Caco-2 (cell line): ENCODE results near the gene PPARG. TPM values are rescaled to one million over a fixed set of nuclear protein-coding genes. Genes with fewer than 3 reads are reported as not detected.

Source experiments
- BruUV-seq: library from RNA; stranded (reverse); fragments of 400-500 nt; replicated peaks from 2 replicates; lab custom pipeline; 2021; lab: Mats Ljungman, UMichigan
- CTCF ChIA-PET: fragments of 300-600 bp; sonication (Branson Sonifier 250); formaldehyde crosslinking; loops from one replicate; lab custom pipeline; 2022; ENCODE audit warnings: antibody characterized with exemption; lab: Charles Lee
- POLR2A ChIA-PET: fragments of 300-600 bp; sonication (Branson Sonifier 250); formaldehyde crosslinking; loops from one replicate; lab custom pipeline; 2022; ENCODE audit warnings: antibody characterized with exemption; lab: Charles Lee
- DNase-seq, 2 experiments: peaks; one replicate each; pipeline versions ENCODE4 v3.0.0 to v3.0.0-alpha.2; 2020 to 2022
- H3K27me3 ChIP-seq: replicated peaks from 2 replicates; pipeline ENCODE4 v1.6.0; 2011; ENCODE audit warnings: low read length; ENCODE audit not compliant: control insufficient read depth, insufficient read depth
- H3K36me3 ChIP-seq: 2 replicates; pipeline ENCODE4 v1.5.1; 2011; ENCODE audit warnings: low read length; ENCODE audit not compliant: control insufficient read depth, insufficient read depth
- H3K4me1 ChIP-seq: fragments of 250-450 bp; sonication (Bioruptor Pico); 2 replicates; pipeline ENCODE4 v1.5.1; 2020; ENCODE audit warnings: mild to moderate bottlenecking
- H3K4me3 ChIP-seq: 2 replicates; pipeline ENCODE4 v1.5.1; 2011; ENCODE audit warnings: low read depth, mild to moderate bottlenecking, control low read depth, low read length
- H3K9me3 ChIP-seq: fragments of 250-450 bp; sonication (Bioruptor Pico); 2 replicates; pipeline ENCODE4 v1.5.1; 2020; ENCODE audit warnings: mild to moderate bottlenecking, moderate library complexity
- H3K27ac Mint-ChIP-seq: one replicate; pipeline ENCODE4 v1.8.0; 2022; ENCODE audit warnings: mixed read lengths; ENCODE audit not compliant: unreplicated experiment
- H3K27me3 Mint-ChIP-seq: one replicate; pipeline ENCODE4 v1.8.0; 2022; ENCODE audit warnings: mixed read lengths; ENCODE audit not compliant: insufficient read depth, unreplicated experiment
- H3K36me3 Mint-ChIP-seq: one replicate; pipeline ENCODE4 v1.8.0; 2022; ENCODE audit warnings: mild to moderate bottlenecking, mixed read lengths; ENCODE audit not compliant: insufficient read depth, unreplicated experiment
- H3K4me1 Mint-ChIP-seq: one replicate; pipeline ENCODE4 v1.8.0; 2022; ENCODE audit warnings: low read depth, mixed read lengths; ENCODE audit not compliant: unreplicated experiment
- H3K4me3 Mint-ChIP-seq: one replicate; pipeline ENCODE4 v1.8.0; 2022; ENCODE audit warnings: mild to moderate bottlenecking, moderate library complexity, mixed read lengths; ENCODE audit not compliant: unreplicated experiment
- H3K9me3 Mint-ChIP-seq: one replicate; pipeline ENCODE4 v1.8.0; 2022; ENCODE audit warnings: mixed read lengths; ENCODE audit not compliant: unreplicated experiment
- intact Hi-C: fragments of 100-400 bp; cut with micrococcal nuclease; formaldehyde crosslinking; loops from one replicate; pipeline ENCODE4 v1.10.0; 2022; ENCODE audit not compliant: unreplicated experiment
- total RNA-seq: library from RNA; stranded (reverse); gene quantifications from 2 replicates; pipeline ENCODE4 v1.2.3, GENCODE V29; 2022
- TF ChIP-seq, protein P1 (sequence below), 2 experiments: fragments of 200-600 bp in 1 of 2; IDR thresholded peaks; 1 replicate in 1 of 2; 2 replicates in 1 of 2; pipeline versions ENCODE4 v1.5.1 to v1.8.0; 2011 to 2022; ENCODE audit warnings: antibody characterized with exemption in 1 of 2, control low read depth in 1 of 2, inconsistent platforms in 1 of 2, low read depth in 1 of 2, low read length in 1 of 2, mild to moderate bottlenecking in 1 of 2, moderate library complexity in 1 of 2; ENCODE audit not compliant: insufficient read depth in 1 of 2, severe bottlenecking in 1 of 2, unreplicated experiment in 1 of 2

The PPARG gene
- total RNA-seq, 1 experiment from 2014 or later: 15.6 TPM

DNA sequence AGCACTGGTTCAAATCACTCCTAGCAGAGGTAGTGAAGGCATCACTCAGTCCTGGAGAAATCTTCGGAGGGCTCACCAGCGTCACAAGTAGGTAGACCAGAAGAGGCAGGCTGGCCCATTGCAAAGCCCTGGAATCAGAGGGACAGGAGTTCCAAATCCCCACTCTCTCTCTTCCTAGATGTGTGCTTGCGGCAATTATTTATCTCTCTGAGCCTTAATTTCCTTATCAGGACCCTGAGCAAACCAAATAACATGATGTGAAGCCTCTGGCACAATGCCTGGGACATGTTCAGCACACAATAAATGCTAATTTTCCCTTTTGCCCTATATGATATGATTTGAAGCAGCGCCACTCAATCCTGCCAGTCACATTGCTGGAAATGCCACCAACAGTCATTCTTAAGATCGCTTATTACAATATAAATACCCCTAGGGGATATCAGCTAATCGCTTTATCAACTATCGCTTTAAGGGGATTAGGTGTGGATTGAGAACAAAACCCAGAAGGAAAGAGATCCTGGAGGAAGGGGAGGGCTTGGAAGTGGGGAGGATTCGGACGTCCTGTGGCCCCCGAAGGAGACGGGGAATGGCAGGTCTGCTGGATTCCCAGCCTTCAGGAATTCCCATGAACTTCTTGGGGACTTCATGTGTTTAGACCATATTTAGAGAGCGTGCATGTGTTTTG lies 135.9 kb downstream of the PPARG start:
- H3K27me3 ChIP-seq: no peaks in the 10 kb centered on the region
- Mint-ChIP-seq H3K27ac (no peak overlapping the region), H3K4me3 (no peak overlapping the region), H3K4me1 (no peaks in the 10 kb centered on the region), H3K9me3 (no peaks in the 10 kb centered on the region), H3K27me3 (no peaks in the 10 kb centered on the region), H3K36me3 (peaks cover 12% of the 10 kb centered on the region)
- POLR2A ChIA-PET: no interaction called here
- no peaks in the 10 kb centered on the region; the same call in 1 of the 2 replicates for H3K36me3 ChIP-seq
- intact Hi-C loops: no loop called here
- CTCF ChIA-PET: no interaction called here
- TF ChIP-seq, protein P1, sequence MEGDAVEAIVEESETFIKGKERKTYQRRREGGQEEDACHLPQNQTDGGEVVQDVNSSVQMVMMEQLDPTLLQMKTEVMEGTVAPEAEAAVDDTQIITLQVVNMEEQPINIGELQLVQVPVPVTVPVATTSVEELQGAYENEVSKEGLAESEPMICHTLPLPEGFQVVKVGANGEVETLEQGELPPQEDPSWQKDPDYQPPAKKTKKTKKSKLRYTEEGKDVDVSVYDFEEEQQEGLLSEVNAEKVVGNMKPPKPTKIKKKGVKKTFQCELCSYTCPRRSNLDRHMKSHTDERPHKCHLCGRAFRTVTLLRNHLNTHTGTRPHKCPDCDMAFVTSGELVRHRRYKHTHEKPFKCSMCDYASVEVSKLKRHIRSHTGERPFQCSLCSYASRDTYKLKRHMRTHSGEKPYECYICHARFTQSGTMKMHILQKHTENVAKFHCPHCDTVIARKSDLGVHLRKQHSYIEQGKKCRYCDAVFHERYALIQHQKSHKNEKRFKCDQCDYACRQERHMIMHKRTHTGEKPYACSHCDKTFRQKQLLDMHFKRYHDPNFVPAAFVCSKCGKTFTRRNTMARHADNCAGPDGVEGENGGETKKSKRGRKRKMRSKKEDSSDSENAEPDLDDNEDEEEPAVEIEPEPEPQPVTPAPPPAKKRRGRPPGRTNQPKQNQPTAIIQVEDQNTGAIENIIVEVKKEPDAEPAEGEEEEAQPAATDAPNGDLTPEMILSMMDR (IDR thresholded peaks at IDR 0.05; ENCODE audit: insufficient read depth in 1 of 2, low read depth in 1 of 2, low read length in 1 of 2, severe bottlenecking in 1 of 2, unreplicated experiment in 1 of 2): no peak
- no peaks in the 10 kb centered on the region for H3K9me3 ChIP-seq
- H3K4me3 ChIP-seq: no peak overlapping the region
- no TSS peak for BruUV-seq
- no peak for DNase-seq
- H3K4me1 ChIP-seq: peaks cover 8% of the 10 kb centered on the region; the same call in 1 of the 2 replicates

DNA sequence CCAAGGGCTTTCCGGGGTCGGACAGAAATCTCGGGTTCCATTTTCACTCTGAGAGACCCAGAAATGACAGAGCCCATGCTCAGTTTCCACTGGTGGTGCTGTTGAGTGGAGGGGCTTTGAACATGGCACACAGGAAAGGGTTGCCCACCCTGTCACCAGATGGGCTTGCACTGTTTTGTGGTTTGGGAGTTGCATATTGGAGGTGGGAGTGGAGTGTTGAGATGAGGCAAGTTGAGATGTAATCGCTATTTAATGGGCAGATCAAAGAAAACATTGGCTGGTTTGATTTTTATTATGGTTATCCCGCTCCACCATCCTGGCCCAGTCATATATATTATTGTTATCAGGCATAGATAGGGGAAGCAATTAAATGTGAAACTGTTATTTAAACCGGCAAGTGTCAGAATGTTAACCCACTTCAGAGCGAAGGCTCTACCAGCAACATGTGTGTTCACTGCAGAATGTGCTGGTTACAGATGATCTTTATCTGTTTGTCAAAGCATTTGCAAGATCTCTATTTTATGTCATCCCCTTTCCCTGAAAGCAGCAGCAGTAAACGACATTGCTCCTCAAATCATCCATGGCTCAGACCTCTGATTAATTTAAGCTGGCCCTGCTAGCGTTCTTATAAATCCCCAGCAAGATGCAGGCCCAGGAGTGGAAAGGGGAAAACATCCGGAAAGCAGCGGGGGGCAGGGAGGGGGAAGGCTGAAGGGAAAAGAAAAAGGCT lies 137.1 kb downstream of the PPARG start:
- no TSS peak for BruUV-seq
- H3K36me3 ChIP-seq: no peaks in the 10 kb centered on the region; the same call in 1 of the 2 replicates
- H3K4me1 Mint-ChIP-seq: peaks cover 7% of the 10 kb centered on the region
- no peaks in the 10 kb centered on the region for H3K27me3 Mint-ChIP-seq
- no peak overlapping the region for H3K4me3 Mint-ChIP-seq
- CTCF ChIA-PET: no interaction called here
- TF ChIP-seq, protein P1 (IDR thresholded peaks at IDR 0.05; ENCODE audit: insufficient read depth in 1 of 2, low read depth in 1 of 2, low read length in 1 of 2, severe bottlenecking in 1 of 2, unreplicated experiment in 1 of 2): no peak
- no peaks in the 10 kb centered on the region for H3K9me3 ChIP-seq
- intact Hi-C loops: no loop called here
- H3K27me3 ChIP-seq: no peaks in the 10 kb centered on the region
- no peak overlapping the region for H3K27ac Mint-ChIP-seq
- POLR2A ChIA-PET: no interaction called here
- no peak overlapping the region for H3K4me3 ChIP-seq
- peaks cover 13% of the 10 kb centered on the region for H3K36me3 Mint-ChIP-seq
- peaks cover 8% of the 10 kb centered on the region; the same call in 1 of the 2 replicates for H3K4me1 ChIP-seq
- DNase-seq: no peak
- H3K9me3 Mint-ChIP-seq: no peaks in the 10 kb centered on the region

DNA sequence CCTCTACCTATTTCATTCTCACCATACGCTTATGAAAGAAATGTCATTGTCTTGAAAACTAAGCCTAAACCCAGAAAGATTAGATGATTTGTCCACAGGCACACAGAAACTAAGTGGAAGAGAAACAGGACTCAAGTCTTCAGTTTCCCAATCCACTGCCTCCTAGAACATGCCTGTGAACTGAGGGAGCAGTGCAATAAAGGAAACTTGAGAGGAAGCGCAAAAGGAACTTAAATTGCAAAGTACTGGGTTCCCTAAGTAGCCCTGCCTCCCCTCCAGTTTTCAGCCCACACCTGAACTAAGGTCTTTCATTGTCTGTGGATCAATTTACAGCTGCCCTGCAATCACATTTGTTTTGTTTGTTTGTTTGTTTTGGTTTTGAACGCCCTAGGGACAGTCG lies 138.7 kb downstream of the PPARG start:
- TF ChIP-seq, protein P1 (IDR thresholded peaks at IDR 0.05; ENCODE audit: insufficient read depth in 1 of 2, low read depth in 1 of 2, low read length in 1 of 2, severe bottlenecking in 1 of 2, unreplicated experiment in 1 of 2): no peak
- no peaks in the 10 kb centered on the region for H3K9me3 Mint-ChIP-seq
- BruUV-seq: no TSS peak
- H3K4me1 Mint-ChIP-seq: peaks cover 7% of the 10 kb centered on the region
- Histone ChIP-seq H3K4me1 (peaks cover 8% of the 10 kb centered on the region; the same call in 1 of the 2 replicates), H3K4me3 (no peak overlapping the region), H3K9me3 (no peaks in the 10 kb centered on the region), H3K36me3 (no peaks in the 10 kb centered on the region; the same call in 1 of the 2 replicates), H3K27me3 (no peaks in the 10 kb centered on the region)
- DNase-seq: no peak
- ChIA-PET CTCF (no interaction called here), POLR2A (no interaction called here)
- intact Hi-C loops: no loop called here
- H3K27me3 Mint-ChIP-seq: no peaks in the 10 kb centered on the region
- no peak overlapping the region for H3K27ac Mint-ChIP-seq
- no peak overlapping the region for H3K4me3 Mint-ChIP-seq
- peaks cover 13% of the 10 kb centered on the region for H3K36me3 Mint-ChIP-seq
